H1 (cell line): Measurements from ENCODE around the gene ARAP2. TPM values are rescaled to one million over a fixed set of nuclear protein-coding genes. Genes with fewer than 3 reads are reported as not detected.

Source experiments
- BRCA1 ChIP-seq: IDR thresholded peaks from 2 replicates; pipeline ENCODE4 v1.6.1; 2012; ENCODE audit warnings: low read depth, low read length, improper control_type of control experiment
- NRF1 ChIP-seq: IDR thresholded peaks from 2 replicates; pipeline ENCODE4 v1.6.1; 2011; ENCODE audit warnings: mild to moderate bottlenecking, low read depth, low read length, improper control_type of control experiment
- SP2 ChIP-seq: IDR thresholded peaks from 2 replicates; pipeline ENCODE4 v1.6.1; 2012; ENCODE audit warnings: mild to moderate bottlenecking, low read length, inconsistent platforms
- TEAD4 ChIP-seq: IDR thresholded peaks from 2 replicates; pipeline ENCODE4 v1.6.1; 2012; ENCODE audit warnings: low read depth, low read length, inconsistent platforms, mixed read lengths
- polyA plus RNA-seq, 7 experiments: library from polyadenylated mRNA; depleted of rRNA in 3 of 7; stranded (reverse) in 5 of 7; unstranded in 2 of 7; fragments of >200 nt in 5 of 7; fragments of 200-250 nt in 2 of 7; gene quantifications; 1 replicate in 5 of 7; 2 replicates in 1 of 7; 4 replicates in 1 of 7; pipeline versions ENCODE4 v1.2.1 to v1.2.3, GENCODE V29; 2011 to 2013; ENCODE audit warnings: missing spikeins in 2 of 7, mixed read lengths in 2 of 7
- total RNA-seq: library from RNA; stranded (reverse); fragmentation: NEBNext Ultra II Directional; extraction: Animal tissue kit (Norgen Biotek cat#: 25700); gene quantifications from 2 replicates; pipeline ENCODE4 v1.2.1, GENCODE V29; 2021

Gene ARAP2
- total and polyA plus RNA-seq, 2 of the 8 experiments (the other 6 are each of a cell fraction or from before 2014, with no cell fraction given), result 0.15 to 2.3 TPM

DNA sequence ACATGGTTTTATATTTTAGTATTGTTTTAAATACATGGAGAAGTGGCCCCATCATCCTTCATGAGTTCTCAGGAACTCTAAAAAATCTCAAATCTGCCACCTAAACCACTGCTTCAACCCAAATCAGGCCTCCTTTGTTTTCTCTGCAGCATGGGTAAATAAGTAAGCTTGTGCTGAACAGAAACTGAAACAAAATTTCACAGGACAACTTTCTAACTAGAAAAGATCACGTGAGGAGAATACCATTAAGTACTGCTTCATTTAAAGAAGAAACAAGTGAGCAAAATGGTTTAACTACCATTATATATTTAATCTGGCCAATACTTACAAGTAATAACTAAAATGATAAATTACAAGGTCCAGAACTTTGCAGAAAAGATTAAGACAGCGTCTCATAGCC, 2.5 kb downstream of the ARAP2 start (continued):
- TF ChIP-seq NRF1 (no peak), SP2 (no peak), TEAD4 (no peak), BRCA1 (no peak)
